NCI-H2081 (cell line): ENCODE results near the gene PRKCA.
A peak's percentile ranks its signal among the peaks of the same experiment; 100 is the strongest.
"Not testable (repeated sequence)": the region's sequence is repeated elsewhere in the genome, so short reads cannot be mapped to it uniquely, and the experiment has no call there.

Experiments used
- DNase-seq, 2 experiments: peaks; one replicate each; lab custom pipeline; 2025; lab: John Stamatoyannopoulos, UW

Gene PRKCA

GRCh38 chr17:66326476-66327047 lies 24.1 kb downstream of the PRKCA start:
- DNase-seq: no peak

GRCh38 chr17:66330646-66331037 lies 28.2 kb downstream of the PRKCA start:
- DNase-seq: no peak

GRCh38 chr17:66331038-66331816 lies 28.8 kb downstream of the PRKCA start:
- DNase-seq: no peak

- no peak for DNase-seq
These were observed 33.4 kb downstream of the PRKCA start for GRCh38 chr17:66335797-66336196.

- no peak for DNase-seq
These were observed 34.9 kb downstream of the PRKCA start for GRCh38 chr17:66337268-66337667.

- DNase-seq: no peak
These were observed 35.6 kb downstream of the PRKCA start for GRCh38 chr17:66337866-66338485.

GRCh38 chr17:66338937-66339336 lies 36.5 kb downstream of the PRKCA start:
- DNase-seq: no peak

- no peak for DNase-seq
These were observed 37.1 kb downstream of the PRKCA start for GRCh38 chr17:66339561-66339960.

GRCh38 chr17:66340720-66341119 lies 38.3 kb downstream of the PRKCA start:
- no peak for DNase-seq

GRCh38 chr17:66341462-66341861 lies 39.0 kb downstream of the PRKCA start:
- DNase-seq: no peak

GRCh38 chr17:66342263-66342662 lies 39.9 kb downstream of the PRKCA start:
- not testable (repeated sequence) for DNase-seq

- DNase-seq: no peak
These were observed 41.2 kb downstream of the PRKCA start for GRCh38 chr17:66343531-66344078.

GRCh38 chr17:66344473-66344872 lies 42.1 kb downstream of the PRKCA start:
- DNase-seq: no peak

- DNase-seq: no peak
These were observed 42.9 kb downstream of the PRKCA start for GRCh38 chr17:66345264-66345663.

GRCh38 chr17:66345949-66346638 lies 43.7 kb downstream of the PRKCA start:
- not testable (repeated sequence) for DNase-seq

- DNase-seq: peak; percentile 69 to 87
These were observed 45.5 kb downstream of the PRKCA start for GRCh38 chr17:66347661-66348514.

GRCh38 chr17:66348584-66349165 lies 46.3 kb downstream of the PRKCA start:
- peak; percentile 21 to 64 for DNase-seq

GRCh38 chr17:66349521-66350254 lies 47.3 kb downstream of the PRKCA start:
- no peak for DNase-seq

GRCh38 chr17:66350576-66350975 lies 48.2 kb downstream of the PRKCA start:
- DNase-seq: not testable (repeated sequence)

- no peak for DNase-seq
These were observed 48.6 kb downstream of the PRKCA start for GRCh38 chr17:66351033-66351432.
